Neural cell (in vitro differentiated cells): Measurements from ENCODE around the gene ATOH8. TPM values are rescaled to one million over a fixed set of nuclear protein-coding genes. Genes with fewer than 3 reads are reported as not detected.

ENCODE experiments used
- H2AFZ ChIP-seq: fragments of 200-600, 300-800 bp; sonication (generic), shearing (Covaris generic); 2 replicates; pipeline ENCODE4 v1.6.0; 2014; ENCODE audit warnings: low read depth, mild to moderate bottlenecking, antibody characterized with exemption, low read length, moderate library complexity
- H3F3A ChIP-seq: fragments of 200-600 bp; shearing (Covaris generic); 2 replicates; pipeline ENCODE4 v1.6.1; 2016; ENCODE audit warnings: mild to moderate bottlenecking, moderate library complexity, mixed read lengths, antibody characterized with exemption, low read length; ENCODE audit not compliant: insufficient read depth, poor library complexity, severe bottlenecking
- H3K27ac ChIP-seq: fragments of 200-600, 300-800 bp; sonication (generic), shearing (Covaris generic); 2 replicates; pipeline ENCODE4 v1.5.1; 2014; ENCODE audit warnings: mild to moderate bottlenecking, low read length, moderate library complexity
- H3K27me3 ChIP-seq: fragments of 300-800, 200-600 bp; sonication (generic), shearing (Covaris generic); 2 replicates; pipeline ENCODE4 v1.6.0; 2014; ENCODE audit warnings: mild to moderate bottlenecking, low read depth, low read length, moderate library complexity; ENCODE audit not compliant: insufficient read depth
- H3K36me3 ChIP-seq: fragments of 300-800, 200-600 bp; sonication (generic), shearing (Covaris generic); 2 replicates; pipeline ENCODE4 v1.5.1; 2014; ENCODE audit warnings: mild to moderate bottlenecking, antibody characterized with exemption, low read length, moderate library complexity; ENCODE audit not compliant: insufficient read depth
- H3K4me2 ChIP-seq: fragments of 300-800, 200-600 bp; sonication (generic), shearing (Covaris generic); 2 replicates; pipeline ENCODE4 v1.6.0; 2014; ENCODE audit warnings: mild to moderate bottlenecking, low read length
- H3K4me3 ChIP-seq: fragments of 300-800, 200-600 bp; sonication (generic), shearing (Covaris generic); 2 replicates; pipeline ENCODE4 v1.5.1; 2014; ENCODE audit warnings: mild to moderate bottlenecking, low read length, moderate library complexity
- H3K79me2 ChIP-seq: fragments of 200-600 bp; shearing (Covaris generic); replicated peaks from 2 replicates; pipeline ENCODE4 v1.6.0; 2014; ENCODE audit warnings: mild to moderate bottlenecking, low read length, moderate library complexity; ENCODE audit not compliant: insufficient read depth
- H3K9ac ChIP-seq: fragments of 300-800, 200-600 bp; sonication (generic), shearing (Covaris generic); 2 replicates; pipeline ENCODE4 v1.6.1; 2016; ENCODE audit warnings: mild to moderate bottlenecking, low read length, mixed read lengths
- H3K9me2 ChIP-seq: fragments of 200-600 bp; shearing (Covaris generic); 2 replicates; pipeline ENCODE4 v1.6.1; 2016; ENCODE audit warnings: mild to moderate bottlenecking, low read length, mixed read lengths; ENCODE audit not compliant: insufficient read depth
- H3K9me3 ChIP-seq: fragments of 200-600, 300-800 bp; sonication (generic), shearing (Covaris generic); 2 replicates; pipeline ENCODE4 v1.6.1; 2016; ENCODE audit warnings: mild to moderate bottlenecking, mixed run types, low read length, moderate library complexity, mixed read lengths
- H4K20me1 ChIP-seq: fragments of 200-600 bp; shearing (Covaris generic); 2 replicates; pipeline ENCODE4 v1.6.1; 2016; ENCODE audit warnings: mild to moderate bottlenecking, mixed run types; ENCODE audit not compliant: insufficient read depth
- CTCF ChIP-seq: fragments of 450-650 bp; IDR thresholded peaks from 2 replicates; pipeline ENCODE4 v1.5.1; 2014; ENCODE audit warnings: antibody characterized with exemption, mild to moderate bottlenecking, moderate library complexity; ENCODE audit not compliant: poor library complexity, severe bottlenecking
- EP300 ChIP-seq: fragments of 450-650 bp; conservative IDR thresholded peaks from 2 replicates; pipeline ENCODE4 v1.6.1; 2014; ENCODE audit warnings: antibody characterized with exemption, mild to moderate bottlenecking, moderate library complexity; ENCODE audit not compliant: poor library complexity, severe bottlenecking
- EZH2 ChIP-seq: fragments of 200-600, 300-800 bp; shearing (Covaris generic), sonication (generic); IDR thresholded peaks from 2 replicates; pipeline ENCODE4 v1.6.1; 2014; ENCODE audit warnings: antibody characterized with exemption, low read length, borderline replicate concordance, mild to moderate bottlenecking; ENCODE audit not compliant: insufficient read depth, poor library complexity, severe bottlenecking
- MXI1 ChIP-seq: fragments of 450-650 bp; conservative IDR thresholded peaks from 2 replicates; pipeline ENCODE4 v1.6.1; 2014; ENCODE audit warnings: antibody characterized with exemption, mild to moderate bottlenecking; ENCODE audit not compliant: poor library complexity, severe bottlenecking
- POLR2AphosphoS5 ChIP-seq: IDR thresholded peaks from 2 replicates; pipeline ENCODE4 v1.6.1; 2012
- RAD21 ChIP-seq: fragments of 450-650 bp; conservative IDR thresholded peaks from 2 replicates; pipeline ENCODE4 v1.6.1; 2014; ENCODE audit warnings: antibody characterized with exemption, mild to moderate bottlenecking, moderate library complexity
- REST ChIP-seq: IDR thresholded peaks from 2 replicates; pipeline ENCODE4 v1.6.1; 2012; ENCODE audit warnings: borderline replicate concordance
- SMC3 ChIP-seq: fragments of 450-650 bp; conservative IDR thresholded peaks from 2 replicates; pipeline ENCODE4 v1.6.1; 2014; ENCODE audit warnings: antibody characterized with exemption, mild to moderate bottlenecking, moderate library complexity; ENCODE audit not compliant: poor library complexity
- TAF1 ChIP-seq: IDR thresholded peaks from 2 replicates; pipeline ENCODE4 v1.6.1; 2012; ENCODE audit warnings: low read depth
- polyA plus RNA-seq: library from polyadenylated mRNA; depleted of rRNA; stranded (reverse); fragments of >200 nt; gene quantifications from 2 replicates; pipeline ENCODE4 v1.2.3, GENCODE V29; 2014

Gene ATOH8
- polyA plus RNA-seq, 1 donor from 2014 or later = 1.6 TPM

DNA sequence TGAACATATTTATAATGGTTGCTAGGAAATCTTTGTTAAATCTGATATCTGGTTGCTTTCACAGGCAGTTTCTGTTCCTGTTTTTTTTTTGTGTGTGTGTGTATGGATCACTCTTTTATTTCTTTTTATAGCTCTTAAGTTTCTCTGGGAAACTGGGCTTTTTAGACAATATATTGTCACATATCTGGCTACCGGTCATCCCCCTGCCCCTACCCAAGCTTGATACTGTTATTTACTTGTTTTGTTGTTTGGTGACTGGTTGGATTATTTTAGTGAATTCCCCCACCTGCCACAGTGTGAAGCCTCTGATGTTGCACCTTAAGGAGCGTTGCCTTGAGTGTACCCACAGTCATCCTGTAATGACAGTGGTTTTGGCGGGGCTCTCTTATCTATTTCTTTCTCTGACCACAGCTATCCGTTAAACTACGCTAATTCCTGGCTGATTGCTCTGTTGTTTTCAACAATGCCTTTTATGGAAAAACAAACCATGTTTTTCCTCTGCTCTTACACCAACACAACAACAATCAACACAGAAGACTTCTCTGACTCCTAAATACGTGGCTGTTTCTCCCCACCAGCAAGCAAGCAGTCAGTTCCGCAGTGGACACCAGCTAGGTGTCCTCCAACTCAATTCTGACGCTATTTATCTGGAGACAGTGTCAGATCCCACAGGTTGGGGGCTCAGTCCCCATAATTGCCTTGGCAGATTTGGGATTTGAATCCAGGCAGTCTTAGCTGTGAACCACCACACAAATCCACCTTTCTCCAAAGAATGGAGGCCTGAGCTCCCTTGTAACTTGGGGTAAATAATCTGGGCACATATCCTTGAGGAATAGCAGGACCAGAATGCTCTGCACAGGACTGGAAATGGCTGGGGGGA, 48.8 kb upstream of the ATOH8 start:
- no peak overlapping the region for H2AFZ ChIP-seq
- H3K79me2 ChIP-seq = no peaks in the 10 kb centered on the region
- no peaks in the 10 kb centered on the region for H3F3A ChIP-seq
- H3K4me2 ChIP-seq = no peak overlapping the region
- H3K9ac ChIP-seq = no peak overlapping the region
- H3K9me3 ChIP-seq = no peaks in the 10 kb centered on the region
- no peaks in the 10 kb centered on the region for H4K20me1 ChIP-seq
- H3K36me3 ChIP-seq = no peaks in the 10 kb centered on the region
- no peaks in the 10 kb centered on the region for H3K27me3 ChIP-seq
- H3K9me2 ChIP-seq = no peaks in the 10 kb centered on the region
- no peak overlapping the region for H3K4me3 ChIP-seq
- TF ChIP-seq TAF1 (no peak), POLR2AphosphoS5 (no peak), REST (no peak), EP300 (no peak), MXI1 (no peak), RAD21 (no peak), SMC3 (no peak), CTCF (no peak), EZH2 (no peak)
- no peak overlapping the region for H3K27ac ChIP-seq

- Histone ChIP-seq H4K20me1 (no peaks in the 10 kb centered on the region), H3K79me2 (no peaks in the 10 kb centered on the region), H3K27ac (no peak overlapping the region), H3K27me3 (no peaks in the 10 kb centered on the region), H3K9ac (no peak overlapping the region), H3F3A (no peaks in the 10 kb centered on the region), H3K4me2 (no peak overlapping the region), H3K9me3 (no peaks in the 10 kb centered on the region), H3K9me2 (no peaks in the 10 kb centered on the region), H2AFZ (no peak overlapping the region), H3K4me3 (no peak overlapping the region), H3K36me3 (no peaks in the 10 kb centered on the region)
- TF ChIP-seq RAD21 = no peak
- TF ChIP-seq MXI1 = no peak
- TF ChIP-seq TAF1 = no peak
- no peak for TF ChIP-seq CTCF
- TF ChIP-seq EZH2 = no peak
- TF ChIP-seq REST = no peak
Observed at GRCh38 chr2:85705680-85706039, 48.1 kb upstream of the ATOH8 start.
